ENCODE data around the gene OSBPL7.

- no peak for TF ChIP-seq CTCF (IDR thresholded peaks at IDR 0.05; ENCODE audit: low read length)
- TF ChIP-seq EZH2 (optimal IDR thresholded peaks at IDR 0.05; ENCODE audit: low read depth, low read length), result no peak
- no peak for TF ChIP-seq EZH2phosphoT487 (IDR thresholded peaks at IDR 0.05; ENCODE audit: low read length)
These were observed 12.6 kb downstream of the OSBPL7 start for GRCh38 chr17:47808830-47809480.

All from MM.1S (cell line).